B cell (primary cell): Measurements from ENCODE around the gene RFTN2. TPM values are rescaled to one million over a fixed set of nuclear protein-coding genes. Genes with fewer than 3 reads are reported as not detected.

Experiments
- ATAC-seq: fragments of 200-7000 bp; cut with Tn5 transposase; one replicate; pipeline ENCODE4 v1.10.0; 2021; ENCODE audit warnings: low read depth, mild to moderate bottlenecking, moderate number of reproducible peaks, moderate library complexity
- CTCF ChIA-PET: fragments of 350-600 bp; sonication (Branson Sonifier 250); formaldehyde crosslinking; loops from one replicate; lab custom pipeline; 2021; ENCODE audit warnings: antibody characterized with exemption, inconsistent platforms; lab: Charles Lee
- POLR2A ChIA-PET: fragments of 350-600 bp; sonication (Branson Sonifier 250); formaldehyde crosslinking; loops from one replicate; lab custom pipeline; 2021; ENCODE audit warnings: antibody characterized with exemption; lab: Charles Lee
- DNase-seq: peaks from one replicate; pipeline ENCODE4 v3.0.0; 2013
- H2AFZ ChIP-seq: 2 replicates; pipeline ENCODE4 v1.6.1; 2012; ENCODE audit warnings: mild to moderate bottlenecking, low read depth, low read length; ENCODE audit not compliant: insufficient read depth, poor library complexity, severe bottlenecking
- H3K27ac ChIP-seq, 2 donors: 1 replicate in 1 of 2; 2 replicates in 1 of 2; pipeline ENCODE4 v1.5.1; 2012 to 2013; ENCODE audit warnings: low read length in 2 of 2, mild to moderate bottlenecking in 2 of 2, moderate library complexity in 1 of 2
- H3K27me3 ChIP-seq, 4 experiments: fragments of 200-600 bp in 1 of 4; sonication (generic) in 1 of 4; replicated peaks in 1 of 4; 1 replicate in 2 of 4; 2 replicates in 2 of 4; pipeline versions ENCODE4 v1.6.1 to v1.7.0; 2013 to 2016; ENCODE audit warnings: low read length in 3 of 4, mild to moderate bottlenecking in 2 of 4, mixed read lengths in 1 of 4, moderate library complexity in 1 of 4; ENCODE audit not compliant: insufficient read depth in 4 of 4, control insufficient read depth in 3 of 4; ENCODE audit errors: control extremely low read depth in 1 of 4
- H3K36me3 ChIP-seq, 2 experiments: replicated peaks in 1 of 2; 1 replicate in 1 of 2; 2 replicates in 1 of 2; pipeline versions ENCODE4 v1.6.1 to v1.7.1; 2013; ENCODE audit warnings: low read length in 1 of 2; ENCODE audit not compliant: insufficient read depth in 2 of 2, control insufficient read depth in 1 of 2; ENCODE audit errors: control extremely low read depth in 1 of 2, extremely low read depth in 1 of 2
- H3K4me1 ChIP-seq, 2 donors: fragments of 200-600 bp in 1 of 2; sonication (generic) in 1 of 2; 1 replicate in 1 of 2; 2 replicates in 1 of 2; pipeline versions ENCODE4 v1.5.1 to v1.6.1; 2013 to 2017; ENCODE audit warnings: low read length in 2 of 2; ENCODE audit not compliant: control insufficient read depth in 2 of 2, insufficient read depth in 2 of 2
- H3K4me2 ChIP-seq: replicated peaks from 2 replicates; pipeline ENCODE3; 2012; ENCODE audit warnings: mild to moderate bottlenecking, low read depth, low read length; ENCODE audit not compliant: poor library complexity, severe bottlenecking
- H3K4me3 ChIP-seq, 5 experiments: fragments of 200-600 bp in 1 of 5; sonication (generic) in 1 of 5; 1 replicate in 3 of 5; 2 replicates in 2 of 5; pipeline versions ENCODE4 v1.5.1 to v1.7.0; 2011 to 2016; ENCODE audit warnings: low read length in 4 of 5, mild to moderate bottlenecking in 4 of 5, low read depth in 2 of 5, control low read depth in 1 of 5, moderate library complexity in 1 of 5; ENCODE audit not compliant: insufficient read depth in 1 of 5; ENCODE audit errors: control extremely low read depth in 1 of 5, extremely low read depth in 1 of 5
- H3K79me2 ChIP-seq: fragments of 200-600 bp; sonication (generic); one replicate; pipeline ENCODE4 v1.6.0; 2016; ENCODE audit warnings: low read length; ENCODE audit not compliant: control insufficient read depth, insufficient read depth
- H3K9ac ChIP-seq: fragments of 200-600 bp; sonication (generic); 2 replicates; pipeline ENCODE4 v1.6.1; 2017; ENCODE audit warnings: mild to moderate bottlenecking, low read length, moderate library complexity
- H3K9me3 ChIP-seq, 3 donors: one replicate each; pipeline versions ENCODE4 v1.6.1 to v1.7.1; 2013; ENCODE audit warnings: low read length in 2 of 3; ENCODE audit not compliant: control insufficient read depth in 2 of 3, insufficient read depth in 1 of 3; ENCODE audit errors: control extremely low read depth in 1 of 3
- H4K20me1 ChIP-seq: 2 replicates; pipeline ENCODE4 v1.6.0; 2012; ENCODE audit warnings: mild to moderate bottlenecking, low read length; ENCODE audit not compliant: insufficient read depth, control insufficient read depth, poor library complexity, severe bottlenecking
- H3K27ac Mint-ChIP-seq: one replicate; pipeline ENCODE4 v1.8.0; 2021; ENCODE audit warnings: mixed read lengths
- H3K27me3 Mint-ChIP-seq: one replicate; pipeline ENCODE4 v1.8.0; 2021; ENCODE audit warnings: mixed read lengths
- H3K4me1 Mint-ChIP-seq: one replicate; pipeline ENCODE4 v1.8.0; 2021; ENCODE audit warnings: mixed read lengths
- H3K4me3 Mint-ChIP-seq: one replicate; pipeline ENCODE4 v1.8.0; 2021; ENCODE audit warnings: mixed read lengths
- H3K9me3 Mint-ChIP-seq: one replicate; pipeline ENCODE4 v1.8.0; 2022; ENCODE audit warnings: mixed read lengths; ENCODE audit not compliant: insufficient read depth
- EZH2 ChIP-seq: IDR thresholded peaks from 2 replicates; pipeline ENCODE4 v1.6.1; 2012; ENCODE audit warnings: borderline replicate concordance, low read depth, mild to moderate bottlenecking, moderate library complexity, low read length; ENCODE audit not compliant: insufficient read depth, poor library complexity, severe bottlenecking
- WGBS: methylation state at CpG from one replicate; pipeline ENCODE4 v1.1.5; 2013; ENCODE audit warnings: missing lambda C conversion rate; ENCODE audit not compliant: insufficient coverage; 5-methylcytosine and 5-hydroxymethylcytosine counted together
- intact Hi-C: fragments of 100-400 bp; cut with micrococcal nuclease; formaldehyde crosslinking; loops from one replicate; pipeline ENCODE4 v1.10.0; 2022
- polyA plus RNA-seq: library from polyadenylated mRNA; depleted of rRNA; stranded (reverse); fragments of >200 nt; gene quantifications from 2 replicates; pipeline ENCODE4 v1.2.3, GENCODE V29; 2012
- total RNA-seq, 2 donors: library from RNA; stranded (reverse); fragments of 120-200 nt in 1 of 2; gene quantifications; 1 replicate in 1 of 2; 2 replicates in 1 of 2; pipeline versions ENCODE4 v1.2.3 to v1.2.4, GENCODE V29; 2013 to 2022
- TF ChIP-seq, protein P1 (sequence below): fragments of 200-600 bp; IDR thresholded peaks from one replicate; pipeline ENCODE4 v1.8.0; 2022; ENCODE audit warnings: antibody characterized with exemption, mild to moderate bottlenecking

The RFTN2 gene
- total and polyA plus RNA-seq, 2 donors (not counting 1 experiment from before 2014, with no cell fraction given) = not detected

DNA sequence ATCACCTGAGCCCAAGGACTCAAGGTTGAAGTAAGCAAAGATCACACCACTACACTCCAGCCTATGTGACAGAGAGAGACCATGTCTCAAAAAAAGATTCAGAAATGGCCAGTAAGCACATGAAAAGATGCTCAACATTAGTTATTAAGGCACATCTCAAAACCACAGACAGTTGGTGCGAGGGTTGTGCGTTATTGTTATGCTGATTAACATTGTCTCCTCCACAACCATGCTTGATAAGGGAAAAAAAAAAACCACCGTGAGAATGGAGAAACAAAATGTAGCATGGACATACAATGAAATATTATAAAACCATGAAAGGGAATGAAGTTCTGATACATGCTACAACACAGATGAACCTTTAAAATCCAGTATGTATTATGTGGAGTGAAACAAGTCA, 132.2 kb downstream of the RFTN2 start:
- ChIA-PET CTCF (no interaction called here), POLR2A (no interaction called here)
- no peak overlapping the region for H3K9ac ChIP-seq
- Mint-ChIP-seq H3K27me3 (no peaks in the 10 kb centered on the region), H3K9me3 (no peaks in the 10 kb centered on the region), H3K27ac (no peak overlapping the region), H3K4me1 (no peaks in the 10 kb centered on the region), H3K4me3 (no peak overlapping the region)
- no peak overlapping the region for H2AFZ ChIP-seq
- H3K4me1 ChIP-seq = no peaks in the 10 kb centered on the region
- ATAC-seq (no peak), DNase-seq (no peak)
- H3K27ac ChIP-seq = no peak overlapping the region
- intact Hi-C loops = no loop called here
- no peaks in the 10 kb centered on the region for H3K27me3 ChIP-seq
- H3K9me3 ChIP-seq = no peaks in the 10 kb centered on the region
- TF ChIP-seq EZH2 = no peak
- no CpG with 5 or more reads among the region's 3 CpGs for WGBS
- peaks cover 25% of the 10 kb centered on the region for H4K20me1 ChIP-seq
- H3K79me2 ChIP-seq = peaks cover 44% of the 10 kb centered on the region
- peaks cover 3 to 54% of the 10 kb centered on the region in 2 experiments for H3K36me3 ChIP-seq
- H3K4me3 ChIP-seq = no peak overlapping the region
- H3K4me2 ChIP-seq = no peak overlapping the region

DNA sequence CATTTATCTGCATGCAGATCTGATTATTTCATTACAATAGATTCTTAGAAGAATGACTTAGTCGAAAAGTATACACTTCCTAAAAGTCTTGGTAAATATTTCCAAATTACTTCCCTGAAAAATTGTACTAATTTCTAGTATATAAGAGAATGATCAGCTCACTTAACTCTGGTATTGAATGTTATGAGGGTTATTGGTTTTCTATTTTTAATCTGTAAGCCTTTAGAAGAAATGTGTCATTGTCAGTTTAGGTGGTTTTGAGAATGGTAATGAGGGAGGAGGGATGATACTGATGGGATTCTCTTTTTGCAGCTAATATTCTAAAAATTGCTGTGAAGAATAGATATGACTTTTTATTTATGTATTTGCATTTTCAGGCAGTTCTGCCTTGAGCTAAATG, 135.7 kb downstream of the RFTN2 start:
- peaks cover 3 to 57% of the 10 kb centered on the region in 2 experiments for H3K36me3 ChIP-seq
- no peak overlapping the region for H2AFZ ChIP-seq
- H3K4me1 ChIP-seq = no peaks in the 10 kb centered on the region
- no peaks in the 10 kb centered on the region for H3K27me3 ChIP-seq
- no peak overlapping the region for H3K4me3 ChIP-seq
- POLR2A ChIA-PET = no interaction called here
- H3K27me3 Mint-ChIP-seq = no peaks in the 10 kb centered on the region
- H3K9me3 Mint-ChIP-seq = no peaks in the 10 kb centered on the region
- ATAC-seq = no peak
- H3K27ac ChIP-seq = no peak overlapping the region
- no peak overlapping the region for H3K9ac ChIP-seq
- H3K9me3 ChIP-seq = no peaks in the 10 kb centered on the region
- CTCF ChIA-PET = no interaction called here
- intact Hi-C loops = no loop called here
- H3K27ac Mint-ChIP-seq = no peak overlapping the region
- WGBS = no CpG with 5 or more reads among the region's 1 CpG
- H3K4me1 Mint-ChIP-seq = peaks cover 2% of the 10 kb centered on the region
- H3K4me2 ChIP-seq = no peak overlapping the region
- peaks cover 35% of the 10 kb centered on the region for H4K20me1 ChIP-seq
- no peak for DNase-seq
- no peak for TF ChIP-seq EZH2
- TF ChIP-seq, protein P1, sequence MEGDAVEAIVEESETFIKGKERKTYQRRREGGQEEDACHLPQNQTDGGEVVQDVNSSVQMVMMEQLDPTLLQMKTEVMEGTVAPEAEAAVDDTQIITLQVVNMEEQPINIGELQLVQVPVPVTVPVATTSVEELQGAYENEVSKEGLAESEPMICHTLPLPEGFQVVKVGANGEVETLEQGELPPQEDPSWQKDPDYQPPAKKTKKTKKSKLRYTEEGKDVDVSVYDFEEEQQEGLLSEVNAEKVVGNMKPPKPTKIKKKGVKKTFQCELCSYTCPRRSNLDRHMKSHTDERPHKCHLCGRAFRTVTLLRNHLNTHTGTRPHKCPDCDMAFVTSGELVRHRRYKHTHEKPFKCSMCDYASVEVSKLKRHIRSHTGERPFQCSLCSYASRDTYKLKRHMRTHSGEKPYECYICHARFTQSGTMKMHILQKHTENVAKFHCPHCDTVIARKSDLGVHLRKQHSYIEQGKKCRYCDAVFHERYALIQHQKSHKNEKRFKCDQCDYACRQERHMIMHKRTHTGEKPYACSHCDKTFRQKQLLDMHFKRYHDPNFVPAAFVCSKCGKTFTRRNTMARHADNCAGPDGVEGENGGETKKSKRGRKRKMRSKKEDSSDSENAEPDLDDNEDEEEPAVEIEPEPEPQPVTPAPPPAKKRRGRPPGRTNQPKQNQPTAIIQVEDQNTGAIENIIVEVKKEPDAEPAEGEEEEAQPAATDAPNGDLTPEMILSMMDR = no peak
- H3K4me3 Mint-ChIP-seq = no peak overlapping the region
- H3K79me2 ChIP-seq = peaks cover 73% of the 10 kb centered on the region
